BE2C (cell line): ENCODE measurements around the gene GATD1.

Experiments used
- DNase-seq: peaks from one replicate; pipeline ENCODE4 v3.0.0-alpha.2; 2020
- H3K27me3 ChIP-seq: fragments of 250-450 bp; sonication (Bioruptor Pico); 2 replicates; pipeline ENCODE4 v1.5.1; 2020; ENCODE audit warnings: mild to moderate bottlenecking
- H3K36me3 ChIP-seq: fragments of 250-450 bp; sonication (Bioruptor Pico); 2 replicates; pipeline ENCODE4 v1.5.1; 2020; ENCODE audit warnings: mild to moderate bottlenecking
- H3K4me1 ChIP-seq: fragments of 250-450 bp; sonication (Bioruptor Pico); 2 replicates; pipeline ENCODE4 v1.5.1; 2020
- H3K4me3 ChIP-seq: 2 replicates; pipeline ENCODE4 v1.5.1; 2011; ENCODE audit warnings: low read depth, low read length
- H3K9me3 ChIP-seq: fragments of 250-450 bp; sonication (Bioruptor Pico); 2 replicates; pipeline ENCODE4 v1.5.1; 2020
- CTCF ChIP-seq: IDR thresholded peaks from 2 replicates; pipeline ENCODE4 v1.5.1; 2012; ENCODE audit warnings: mild to moderate bottlenecking, low read depth, low read length

Gene GATD1

GRCh38 chr11:790721-791564, 13.7 kb upstream of the GATD1 start:
- Histone ChIP-seq H3K4me3 (no peak overlapping the region), H3K9me3 (no peaks in the 10 kb centered on the region), H3K36me3 (peaks cover 7% of the 10 kb centered on the region; the same call in 1 of the 2 replicates), H3K4me1 (no peaks in the 10 kb centered on the region), H3K27me3 (no peaks in the 10 kb centered on the region)
- DNase-seq: peak; percentile 42
- TF ChIP-seq CTCF: no peak

- H3K4me1 ChIP-seq: no peaks in the 10 kb centered on the region
- H3K36me3 ChIP-seq: peaks cover 7% of the 10 kb centered on the region; the same call in 1 of the 2 replicates
- DNase-seq: peak; percentile 67
- H3K4me3 ChIP-seq: peak within 1 kb of the TSS; percentile 58
- no peak for TF ChIP-seq CTCF
- H3K27me3 ChIP-seq: no peaks in the 10 kb centered on the region
- no peaks in the 10 kb centered on the region for H3K9me3 ChIP-seq
These were observed 12.7 kb upstream of the GATD1 start, which contains the start of gene CEND1 for GRCh38 chr11:789943-790342. Gene CEND1, minus strand, starts transcription at chr11:790090. Its CDS starts 1,514 bp downstream, at chr11:788576.

- no peak for TF ChIP-seq CTCF
These were observed 12.0 kb upstream of the GATD1 start for GRCh38 chr11:788953-789940.

GRCh38 chr11:788009-788640, 10.8 kb upstream of the GATD1 start:
- no peak overlapping the region for H3K4me3 ChIP-seq
- H3K36me3 ChIP-seq: no peaks in the 10 kb centered on the region
- no peaks in the 10 kb centered on the region for H3K9me3 ChIP-seq
- DNase-seq: no peak
- no peak for TF ChIP-seq CTCF
- no peaks in the 10 kb centered on the region for H3K27me3 ChIP-seq
- H3K4me1 ChIP-seq: no peaks in the 10 kb centered on the region; the same call in 1 of the 2 replicates

More at GRCh38 chr11:788953-789940, 12.0 kb upstream of the GATD1 start:
- H3K4me3 ChIP-seq: peak overlapping the region; percentile 58
- no peak for DNase-seq
- H3K4me1 ChIP-seq: no peaks in the 10 kb centered on the region
- no peaks in the 10 kb centered on the region for H3K27me3 ChIP-seq
- no peaks in the 10 kb centered on the region for H3K9me3 ChIP-seq
- H3K36me3 ChIP-seq: peaks cover 2% of the 10 kb centered on the region; the same call in 1 of the 2 replicates

GRCh38 chr11:787084-787675, 9.9 kb upstream of the GATD1 start:
- H3K36me3 ChIP-seq: no peaks in the 10 kb centered on the region
- no peak overlapping the region for H3K4me3 ChIP-seq
- no peaks in the 10 kb centered on the region; the same call in 1 of the 2 replicates for H3K4me1 ChIP-seq
- no peak for DNase-seq
- no peaks in the 10 kb centered on the region for H3K27me3 ChIP-seq
- H3K9me3 ChIP-seq: no peaks in the 10 kb centered on the region
- no peak for TF ChIP-seq CTCF
